ENCODE measurements around the gene CEP112. TPM values are rescaled to one million over a fixed set of nuclear protein-coding genes. Genes with fewer than 3 reads are reported as not detected.
A peak's percentile ranks its signal among the peaks of the same experiment; 100 is the strongest.

Gene CEP112
- total and polyA plus RNA-seq, 2 of the 13 experiments (the other 11 are each of a cell fraction or from before 2014, with no cell fraction given) = 1.2 to 3.4 TPM

DNA sequence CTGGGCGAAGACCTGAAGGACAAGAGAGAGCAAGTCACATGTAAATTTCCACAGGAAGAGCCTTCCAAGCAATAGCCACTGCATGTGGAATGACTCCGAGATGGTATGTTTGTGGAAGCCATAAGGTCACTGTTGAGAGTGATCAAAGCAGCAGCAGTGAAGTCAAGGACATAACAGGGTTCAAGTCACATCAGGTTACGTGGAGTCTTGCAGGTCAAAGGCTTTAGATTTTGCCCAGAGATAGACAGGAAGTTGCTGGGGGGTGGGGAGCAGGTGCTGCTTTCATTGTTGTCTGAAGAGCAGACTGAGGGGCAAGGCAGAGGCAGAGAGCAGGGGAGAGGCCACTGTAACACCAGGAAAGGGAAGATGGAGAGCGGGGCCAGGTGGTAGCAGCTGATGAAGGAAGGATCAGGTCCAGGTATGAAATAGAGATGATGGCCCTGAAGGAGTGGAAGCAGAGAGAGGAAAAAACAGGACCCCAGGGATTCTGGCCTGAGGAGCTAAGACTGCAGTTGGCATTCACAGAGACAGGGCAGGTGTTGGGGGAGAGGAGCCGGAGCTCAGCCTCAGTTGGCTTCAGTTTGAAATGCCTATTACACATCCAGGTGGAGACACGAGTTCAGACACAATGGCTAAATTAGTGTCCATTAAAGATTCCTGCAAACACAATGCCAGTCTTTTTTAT, 501.2 kb downstream of the CEP112 start (continued):
- TF ChIP-seq ZBTB7A (CRISPR knock-in tag; IDR thresholded peaks at IDR 0.05) (peak; percentile 67; the same call in 1 of the 2 replicates), SMC3 (IDR thresholded peaks at IDR 0.05; ENCODE audit: low read length) (peak; percentile 24; the same call in 1 of the 2 replicates), SALL1 (CRISPR knock-in tag; IDR thresholded peaks at IDR 0.05) (peak; percentile 98), ZNF263 (CRISPR knock-in tag; IDR thresholded peaks at IDR 0.05) (peak; percentile 56), FOXJ3 (CRISPR knock-in tag; IDR thresholded peaks at IDR 0.05; ENCODE audit: borderline replicate concordance) (peak; percentile 71; the same call in 1 of the 2 replicates), EED (CRISPR knock-in tag; IDR thresholded peaks at IDR 0.05) (no peak)
- TF ChIP-seq, protein P1, sequence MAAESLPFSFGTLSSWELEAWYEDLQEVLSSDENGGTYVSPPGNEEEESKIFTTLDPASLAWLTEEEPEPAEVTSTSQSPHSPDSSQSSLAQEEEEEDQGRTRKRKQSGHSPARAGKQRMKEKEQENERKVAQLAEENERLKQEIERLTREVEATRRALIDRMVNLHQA (CRISPR knock-in tag; IDR thresholded peaks at IDR 0.05) = no peak
- TF ChIP-seq, protein P2, sequence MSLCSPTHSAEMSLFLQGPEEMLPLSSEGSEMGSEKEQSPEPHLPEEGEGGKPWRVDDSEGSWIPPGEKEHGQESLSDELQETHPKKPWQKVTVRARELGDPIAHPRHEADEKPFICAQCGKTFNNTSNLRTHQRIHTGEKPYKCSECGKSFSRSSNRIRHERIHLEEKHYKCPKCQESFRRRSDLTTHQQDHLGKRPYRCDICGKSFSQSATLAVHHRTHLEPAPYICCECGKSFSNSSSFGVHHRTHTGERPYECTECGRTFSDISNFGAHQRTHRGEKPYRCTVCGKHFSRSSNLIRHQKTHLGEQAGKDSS (CRISPR knock-in tag; IDR thresholded peaks at IDR 0.05; ENCODE audit: borderline replicate concordance, low read depth) = peak; percentile 90; the same call in 1 of the 2 replicates
- TF ChIP-seq, protein P3, sequence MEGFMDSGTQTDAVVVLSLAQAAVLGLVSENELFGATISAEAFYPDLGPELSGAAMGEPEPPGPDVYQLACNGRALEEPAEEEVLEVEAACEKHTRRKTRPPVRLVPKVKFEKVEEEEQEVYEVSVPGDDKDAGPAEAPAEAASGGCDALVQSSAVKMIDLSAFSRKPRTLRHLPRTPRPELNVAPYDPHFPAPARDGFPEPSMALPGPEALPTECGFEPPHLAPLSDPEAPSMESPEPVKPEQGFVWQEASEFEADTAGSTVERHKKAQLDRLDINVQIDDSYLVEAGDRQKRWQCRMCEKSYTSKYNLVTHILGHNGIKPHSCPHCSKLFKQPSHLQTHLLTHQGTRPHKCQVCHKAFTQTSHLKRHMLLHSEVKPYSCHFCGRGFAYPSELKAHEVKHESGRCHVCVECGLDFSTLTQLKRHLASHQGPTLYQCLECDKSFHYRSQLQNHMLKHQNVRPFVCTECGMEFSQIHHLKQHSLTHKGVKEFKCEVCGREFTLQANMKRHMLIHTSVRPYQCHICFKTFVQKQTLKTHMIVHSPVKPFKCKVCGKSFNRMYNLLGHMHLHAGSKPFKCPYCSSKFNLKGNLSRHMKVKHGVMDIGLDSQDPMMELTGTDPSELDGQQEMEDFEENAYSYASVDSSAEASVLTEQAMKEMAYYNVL (CRISPR knock-in tag; IDR thresholded peaks at IDR 0.05; ENCODE audit: borderline replicate concordance) = peak; percentile 92
- TF ChIP-seq, protein P4, sequence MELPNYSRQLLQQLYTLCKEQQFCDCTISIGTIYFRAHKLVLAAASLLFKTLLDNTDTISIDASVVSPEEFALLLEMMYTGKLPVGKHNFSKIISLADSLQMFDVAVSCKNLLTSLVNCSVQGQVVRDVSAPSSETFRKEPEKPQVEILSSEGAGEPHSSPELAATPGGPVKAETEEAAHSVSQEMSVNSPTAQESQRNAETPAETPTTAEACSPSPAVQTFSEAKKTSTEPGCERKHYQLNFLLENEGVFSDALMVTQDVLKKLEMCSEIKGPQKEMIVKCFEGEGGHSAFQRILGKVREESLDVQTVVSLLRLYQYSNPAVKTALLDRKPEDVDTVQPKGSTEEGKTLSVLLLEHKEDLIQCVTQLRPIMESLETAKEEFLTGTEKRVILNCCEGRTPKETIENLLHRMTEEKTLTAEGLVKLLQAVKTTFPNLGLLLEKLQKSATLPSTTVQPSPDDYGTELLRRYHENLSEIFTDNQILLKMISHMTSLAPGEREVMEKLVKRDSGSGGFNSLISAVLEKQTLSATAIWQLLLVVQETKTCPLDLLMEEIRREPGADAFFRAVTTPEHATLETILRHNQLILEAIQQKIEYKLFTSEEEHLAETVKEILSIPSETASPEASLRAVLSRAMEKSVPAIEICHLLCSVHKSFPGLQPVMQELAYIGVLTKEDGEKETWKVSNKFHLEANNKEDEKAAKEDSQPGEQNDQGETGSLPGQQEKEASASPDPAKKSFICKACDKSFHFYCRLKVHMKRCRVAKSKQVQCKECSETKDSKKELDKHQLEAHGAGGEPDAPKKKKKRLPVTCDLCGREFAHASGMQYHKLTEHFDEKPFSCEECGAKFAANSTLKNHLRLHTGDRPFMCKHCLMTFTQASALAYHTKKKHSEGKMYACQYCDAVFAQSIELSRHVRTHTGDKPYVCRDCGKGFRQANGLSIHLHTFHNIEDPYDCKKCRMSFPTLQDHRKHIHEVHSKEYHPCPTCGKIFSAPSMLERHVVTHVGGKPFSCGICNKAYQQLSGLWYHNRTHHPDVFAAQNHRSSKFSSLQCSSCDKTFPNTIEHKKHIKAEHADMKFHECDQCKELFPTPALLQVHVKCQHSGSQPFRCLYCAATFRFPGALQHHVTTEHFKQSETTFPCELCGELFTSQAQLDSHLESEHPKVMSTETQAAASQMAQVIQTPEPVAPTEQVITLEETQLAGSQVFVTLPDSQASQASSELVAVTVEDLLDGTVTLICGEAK (IDR thresholded peaks at IDR 0.05) = no peak
- TF ChIP-seq, protein P4 (CRISPR knock-in tag; IDR thresholded peaks at IDR 0.05) = peak; percentile 71; the same call in 1 of the 2 replicates
- TF ChIP-seq, protein P5, sequence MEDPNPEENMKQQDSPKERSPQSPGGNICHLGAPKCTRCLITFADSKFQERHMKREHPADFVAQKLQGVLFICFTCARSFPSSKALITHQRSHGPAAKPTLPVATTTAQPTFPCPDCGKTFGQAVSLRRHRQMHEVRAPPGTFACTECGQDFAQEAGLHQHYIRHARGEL (CRISPR knock-in tag; IDR thresholded peaks at IDR 0.05) = no peak
- TF ChIP-seq, protein P6, sequence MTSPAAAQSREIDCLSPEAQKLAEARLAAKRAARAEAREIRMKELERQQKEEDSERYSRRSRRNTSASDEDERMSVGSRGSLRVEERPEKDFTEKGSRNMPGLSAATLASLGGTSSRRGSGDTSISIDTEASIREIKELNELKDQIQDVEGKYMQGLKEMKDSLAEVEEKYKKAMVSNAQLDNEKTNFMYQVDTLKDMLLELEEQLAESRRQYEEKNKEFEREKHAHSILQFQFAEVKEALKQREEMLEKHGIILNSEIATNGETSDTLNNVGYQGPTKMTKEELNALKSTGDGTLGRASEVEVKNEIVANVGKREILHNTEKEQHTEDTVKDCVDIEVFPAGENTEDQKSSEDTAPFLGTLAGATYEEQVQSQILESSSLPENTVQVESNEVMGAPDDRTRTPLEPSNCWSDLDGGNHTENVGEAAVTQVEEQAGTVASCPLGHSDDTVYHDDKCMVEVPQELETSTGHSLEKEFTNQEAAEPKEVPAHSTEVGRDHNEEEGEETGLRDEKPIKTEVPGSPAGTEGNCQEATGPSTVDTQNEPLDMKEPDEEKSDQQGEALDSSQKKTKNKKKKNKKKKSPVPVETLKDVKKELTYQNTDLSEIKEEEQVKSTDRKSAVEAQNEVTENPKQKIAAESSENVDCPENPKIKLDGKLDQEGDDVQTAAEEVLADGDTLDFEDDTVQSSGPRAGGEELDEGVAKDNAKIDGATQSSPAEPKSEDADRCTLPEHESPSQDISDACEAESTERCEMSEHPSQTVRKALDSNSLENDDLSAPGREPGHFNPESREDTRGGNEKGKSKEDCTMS (CRISPR knock-in tag; conservative IDR thresholded peaks at IDR 0.05) = no peak

Data from HepG2 (cell line).